ENCODE measurements around the gene SUCO. TPM values are rescaled to one million over a fixed set of nuclear protein-coding genes. Genes with fewer than 3 reads are reported as not detected.

The SUCO gene
- total RNA-seq, 2 donors from 2014 or later = 86.9 to 95.8 TPM

- no peaks in the 10 kb centered on the region for H3K4me1 Mint-ChIP-seq
- no peak overlapping the region for H3K4me3 Mint-ChIP-seq
- DNase-seq (no peak), ATAC-seq (no peak)
- peaks cover 16% of the 10 kb centered on the region for H3K27me3 Mint-ChIP-seq
- no peak overlapping the region for H3K27ac Mint-ChIP-seq
- no peaks in the 10 kb centered on the region for H3K9me3 ChIP-seq (ENCODE audit: control insufficient read depth, low read length, poor library complexity, severe bottlenecking)
- H3K36me3 Mint-ChIP-seq (ENCODE audit: low read depth) = peaks cover 3% of the 10 kb centered on the region
Measured at GRCh38 chr1:172498857-172499256, 34.1 kb upstream of the SUCO start.

- Mint-ChIP-seq H3K36me3 (ENCODE audit: low read depth) (peaks cover 3% of the 10 kb centered on the region), H3K27ac (no peak overlapping the region), H3K4me1 (no peaks in the 10 kb centered on the region), H3K27me3 (peaks cover 24% of the 10 kb centered on the region), H3K4me3 (no peak overlapping the region)
- DNase-seq (no peak), ATAC-seq (no peak)
- no peaks in the 10 kb centered on the region for H3K9me3 ChIP-seq (ENCODE audit: control insufficient read depth, low read length, poor library complexity, severe bottlenecking)
Measured at GRCh38 chr1:172499636-172500141, 33.3 kb upstream of the SUCO start.

GRCh38 chr1:172500207-172500606 lies 32.7 kb upstream of the SUCO start:
- peaks cover 26% of the 10 kb centered on the region for H3K27me3 Mint-ChIP-seq
- no peak for ATAC-seq
- no peaks in the 10 kb centered on the region for H3K9me3 ChIP-seq (ENCODE audit: control insufficient read depth, low read length, poor library complexity, severe bottlenecking)
- no peak for DNase-seq
- H3K36me3 Mint-ChIP-seq (ENCODE audit: low read depth) = peaks cover 3% of the 10 kb centered on the region
- H3K27ac Mint-ChIP-seq = no peak overlapping the region
- H3K4me1 Mint-ChIP-seq = no peaks in the 10 kb centered on the region
- no peak overlapping the region for H3K4me3 Mint-ChIP-seq

GRCh38 chr1:172507741-172508140 lies 25.2 kb upstream of the SUCO start:
- H3K9me3 ChIP-seq (ENCODE audit: control insufficient read depth, low read length, poor library complexity, severe bottlenecking) = no peaks in the 10 kb centered on the region
- Mint-ChIP-seq H3K4me3 (no peak overlapping the region), H3K36me3 (ENCODE audit: low read depth) (peaks cover 5% of the 10 kb centered on the region), H3K4me1 (no peaks in the 10 kb centered on the region), H3K27me3 (peaks cover 23% of the 10 kb centered on the region), H3K27ac (no peak overlapping the region)
- no peak for DNase-seq
- ATAC-seq = no peak

- Mint-ChIP-seq H3K4me3 (no peak overlapping the region), H3K27ac (no peak overlapping the region), H3K4me1 (no peaks in the 10 kb centered on the region), H3K27me3 (peaks cover 12% of the 10 kb centered on the region), H3K36me3 (ENCODE audit: low read depth) (peaks cover 3% of the 10 kb centered on the region)
- DNase-seq (no peak), ATAC-seq (no peak)
- H3K9me3 ChIP-seq (ENCODE audit: control insufficient read depth, low read length, poor library complexity, severe bottlenecking) = no peaks in the 10 kb centered on the region
Measured at GRCh38 chr1:172510479-172510878, 22.5 kb upstream of the SUCO start.

GRCh38 chr1:172512591-172512990 lies 20.4 kb upstream of the SUCO start:
- Mint-ChIP-seq H3K27ac (no peak overlapping the region), H3K27me3 (peaks cover 12% of the 10 kb centered on the region), H3K36me3 (ENCODE audit: low read depth) (no peaks in the 10 kb centered on the region), H3K4me1 (no peaks in the 10 kb centered on the region), H3K4me3 (no peak overlapping the region)
- DNase-seq (no peak), ATAC-seq (no peak)
- no peaks in the 10 kb centered on the region for H3K9me3 ChIP-seq (ENCODE audit: control insufficient read depth, low read length, poor library complexity, severe bottlenecking)

DNA sequence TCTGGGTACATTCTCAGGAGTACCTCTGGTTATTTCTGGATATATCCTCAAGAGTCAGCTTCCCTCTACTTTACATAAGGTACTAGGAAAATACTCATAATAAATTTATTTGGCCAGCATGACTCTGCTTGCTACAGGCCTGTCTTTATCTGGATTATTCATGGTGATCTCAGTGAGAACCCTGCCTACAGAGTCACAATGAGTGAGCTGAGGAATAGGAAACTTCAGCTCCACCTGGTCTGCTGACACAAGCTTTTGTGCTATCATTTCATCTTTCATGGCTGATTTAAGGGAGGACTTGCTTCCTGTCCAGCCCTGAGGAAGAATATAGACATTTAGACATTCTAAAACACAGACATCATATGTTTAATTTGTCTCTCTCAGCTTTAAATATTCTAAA lies 19.5 kb upstream of the SUCO start:
- H3K9me3 ChIP-seq (ENCODE audit: control insufficient read depth, low read length, poor library complexity, severe bottlenecking) = no peaks in the 10 kb centered on the region
- Mint-ChIP-seq H3K4me3 (no peak overlapping the region), H3K36me3 (ENCODE audit: low read depth) (no peaks in the 10 kb centered on the region), H3K27ac (no peak overlapping the region), H3K27me3 (peaks cover 5% of the 10 kb centered on the region), H3K4me1 (no peaks in the 10 kb centered on the region)
- ATAC-seq (no peak), DNase-seq (no peak)

- H3K9me3 ChIP-seq (ENCODE audit: control insufficient read depth, low read length, poor library complexity, severe bottlenecking) = no peaks in the 10 kb centered on the region
- Mint-ChIP-seq H3K36me3 (ENCODE audit: low read depth) (no peaks in the 10 kb centered on the region), H3K27ac (no peak overlapping the region), H3K4me3 (no peak overlapping the region), H3K27me3 (peaks cover 9% of the 10 kb centered on the region), H3K4me1 (no peaks in the 10 kb centered on the region)
- no peak for ATAC-seq
- DNase-seq = no peak
Measured at GRCh38 chr1:172514108-172514507, 18.8 kb upstream of the SUCO start.

DNA sequence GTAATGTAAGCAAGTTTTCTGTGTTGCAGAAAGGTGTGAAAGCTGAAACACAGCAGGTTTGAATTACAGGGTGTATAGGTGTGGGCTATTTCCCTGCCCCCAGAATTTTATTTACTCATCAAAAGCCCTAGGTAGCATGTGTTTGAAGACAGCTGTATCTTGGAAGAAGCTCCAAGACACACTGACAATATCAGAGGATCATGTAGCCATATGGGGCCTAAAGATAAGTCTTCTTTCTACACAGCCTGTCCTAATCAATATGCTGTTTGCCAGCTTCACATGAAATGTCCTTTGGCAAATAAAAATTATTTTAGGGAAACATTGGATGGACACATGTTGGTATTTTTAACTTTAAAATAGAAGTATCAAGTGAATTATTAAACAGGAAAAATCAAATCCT lies 17.5 kb upstream of the SUCO start:
- H3K4me3 Mint-ChIP-seq = no peak overlapping the region
- ATAC-seq = no peak

GRCh38 chr1:172515927-172516326 lies 17.0 kb upstream of the SUCO start:
- no peak for DNase-seq
- Mint-ChIP-seq H3K36me3 (ENCODE audit: low read depth) (no peaks in the 10 kb centered on the region), H3K4me3 (no peak overlapping the region), H3K27me3 (peaks cover 10% of the 10 kb centered on the region), H3K27ac (no peak overlapping the region), H3K4me1 (no peaks in the 10 kb centered on the region)
- ATAC-seq = no peak
- no peaks in the 10 kb centered on the region for H3K9me3 ChIP-seq (ENCODE audit: control insufficient read depth, low read length, poor library complexity, severe bottlenecking)

More for the DNA sequence above, 17.5 kb upstream of the SUCO start:
- Mint-ChIP-seq H3K27me3 (peaks cover 10% of the 10 kb centered on the region), H3K27ac (no peak overlapping the region), H3K36me3 (ENCODE audit: low read depth) (no peaks in the 10 kb centered on the region), H3K4me1 (no peaks in the 10 kb centered on the region)
- DNase-seq = no peak
- H3K9me3 ChIP-seq (ENCODE audit: control insufficient read depth, low read length, poor library complexity, severe bottlenecking) = no peaks in the 10 kb centered on the region

DNA sequence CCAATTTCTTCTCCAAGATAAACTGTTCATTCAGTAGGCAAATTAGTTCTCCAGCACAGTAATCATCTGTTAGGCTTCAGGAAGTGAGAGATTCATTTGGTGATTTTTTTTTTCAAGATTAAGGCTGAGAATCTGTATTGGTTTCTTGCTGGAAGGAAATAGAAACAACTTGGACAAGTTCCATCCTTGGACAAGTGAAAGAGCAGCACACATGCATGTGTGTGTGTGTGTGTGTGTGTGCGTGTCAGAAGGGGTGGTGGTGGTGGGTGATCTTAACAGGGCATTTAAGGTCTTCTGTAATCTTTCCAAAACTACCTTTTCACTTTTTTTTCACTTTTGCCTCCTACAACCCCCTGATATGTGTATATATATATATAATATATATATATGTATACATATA lies 15.9 kb upstream of the SUCO start:
- H3K27ac Mint-ChIP-seq = no peak overlapping the region
- peaks cover 10% of the 10 kb centered on the region for H3K27me3 Mint-ChIP-seq

GRCh38 chr1:172517545-172517944 lies 15.4 kb upstream of the SUCO start:
- ATAC-seq (no peak), DNase-seq (no peak)
- no peaks in the 10 kb centered on the region for H3K4me1 Mint-ChIP-seq
- H3K36me3 Mint-ChIP-seq (ENCODE audit: low read depth) = no peaks in the 10 kb centered on the region
- H3K9me3 ChIP-seq (ENCODE audit: control insufficient read depth, low read length, poor library complexity, severe bottlenecking) = no peaks in the 10 kb centered on the region
- H3K4me3 Mint-ChIP-seq = peak overlapping the region; percentile 31
- no peak overlapping the region for H3K27ac Mint-ChIP-seq
- H3K27me3 Mint-ChIP-seq = peaks cover 10% of the 10 kb centered on the region

More for the DNA sequence above, 15.9 kb upstream of the SUCO start:
- no peaks in the 10 kb centered on the region for H3K4me1 Mint-ChIP-seq
- DNase-seq (no peak), ATAC-seq (no peak)
- no peaks in the 10 kb centered on the region for H3K36me3 Mint-ChIP-seq (ENCODE audit: low read depth)
- no peaks in the 10 kb centered on the region for H3K9me3 ChIP-seq (ENCODE audit: control insufficient read depth, low read length, poor library complexity, severe bottlenecking)
- no peak overlapping the region for H3K4me3 Mint-ChIP-seq

- no peaks in the 10 kb centered on the region for H3K9me3 ChIP-seq (ENCODE audit: control insufficient read depth, low read length, poor library complexity, severe bottlenecking)
- Mint-ChIP-seq H3K4me3 (no peak overlapping the region), H3K27me3 (peaks cover 14% of the 10 kb centered on the region), H3K36me3 (ENCODE audit: low read depth) (peaks cover 11% of the 10 kb centered on the region), H3K27ac (no peak overlapping the region), H3K4me1 (peaks cover 22% of the 10 kb centered on the region)
- ATAC-seq (no peak), DNase-seq (no peak)
Measured at GRCh38 chr1:172529304-172529703, 3.6 kb upstream of the SUCO start.

GRCh38 chr1:172530000-172530399 lies 3.0 kb upstream of the SUCO start:
- ATAC-seq (no peak), DNase-seq (no peak)
- Mint-ChIP-seq H3K4me3 (no peak overlapping the region), H3K4me1 (peaks cover 29% of the 10 kb centered on the region), H3K36me3 (ENCODE audit: low read depth) (peaks cover 11% of the 10 kb centered on the region), H3K27me3 (peaks cover 14% of the 10 kb centered on the region), H3K27ac (no peak overlapping the region)
- no peaks in the 10 kb centered on the region for H3K9me3 ChIP-seq (ENCODE audit: control insufficient read depth, low read length, poor library complexity, severe bottlenecking)

All from T-helper 17 cell (primary cell).